K562 (cell line): ENCODE measurements around the gene RPL19. TPM values are rescaled to one million over a fixed set of nuclear protein-coding genes. Genes with fewer than 3 reads are reported as not detected.

Source experiments
- CEBPZ ChIP-seq: fragments of 150-350 bp; IDR thresholded peaks from 2 replicates; pipeline ENCODE4 v1.6.1; 2014; ENCODE audit warnings: low read depth, mild to moderate bottlenecking, low read length, borderline replicate concordance
- DACH1 ChIP-seq: fragments of 450-650 bp; IDR thresholded peaks from 2 replicates; pipeline ENCODE4 v1.6.1; 2018; ENCODE audit not compliant: partially characterized antibody
- GTF3C2 ChIP-seq: IDR thresholded peaks from 3 replicates; pipeline ENCODE4 v1.6.1; 2011; ENCODE audit warnings: borderline replicate concordance, mild to moderate bottlenecking, moderate library complexity; ENCODE audit not compliant: insufficient read length; ENCODE audit errors: extremely low read depth
- HDAC8 ChIP-seq: fragments of 450-650 bp; IDR thresholded peaks from 2 replicates; pipeline ENCODE4 v1.6.1; 2016; ENCODE audit warnings: mild to moderate bottlenecking, missing genetic modification characterization, moderate library complexity, missing compliant biosample characterization
- JUNB ChIP-seq: fragments of 450-650 bp; formaldehyde crosslinking; conservative IDR thresholded peaks from 2 replicates; pipeline ENCODE4 v1.4.0; 2020; ENCODE audit warnings: mild to moderate bottlenecking
- SMAD1 ChIP-seq: fragments of 150-350 bp; IDR thresholded peaks from 2 replicates; pipeline ENCODE4 v1.6.1; 2014; ENCODE audit warnings: low read length, low read depth; ENCODE audit not compliant: partially characterized antibody
- STAT5B ChIP-seq: fragments of 250-450 bp; sonication (Bioruptor Pico); IDR thresholded peaks from 2 replicates; pipeline ENCODE4 v1.8.0; 2021; ENCODE audit warnings: mild to moderate bottlenecking, inconsistent platforms
- polyA plus RNA-seq, 8 experiments: library from polyadenylated mRNA; depleted of rRNA in 4 of 8; stranded (reverse) in 5 of 8; unstranded in 3 of 8; fragments of >200 nt; fragmentation: Nextera tagmentation in 2 of 8; fragmentation: Illumina TruSeq in 1 of 8; extraction: Ambion mirVana in 2 of 8; extraction: Trizol in 1 of 8; gene quantifications; 2 replicates each; pipeline versions ENCODE4 v1.2.1 to v1.2.3, GENCODE V29; 2011 to 2014; ENCODE audit warnings: inconsistent platforms in 1 of 8, missing spikeins in 1 of 8
- total RNA-seq, 7 experiments: library from RNA; depleted of rRNA in 6 of 7; stranded (reverse); fragments of >200 nt in 6 of 7; fragmentation: Illumina TruSeq in 2 of 7; extraction: Trizol in 2 of 7; gene quantifications; 2 replicates each; pipeline versions ENCODE4 v1.2.1 to v1.2.3, GENCODE V29; 2011 to 2021; ENCODE audit warnings: low replicate concordance in 1 of 7
- TF ChIP-seq, protein P1 (sequence below): fragments of 250-450 bp; sonication (Bioruptor Pico); IDR thresholded peaks from 2 replicates; pipeline ENCODE4 v1.4.0; 2020; ENCODE audit warnings: mild to moderate bottlenecking, moderate library complexity
- TF ChIP-seq, protein P2 (sequence below): fragments of 450-650 bp; IDR thresholded peaks from 2 replicates; pipeline ENCODE4 v1.6.1; 2018; ENCODE audit warnings: mild to moderate bottlenecking, low read depth; ENCODE audit not compliant: partially characterized antibody
- TF ChIP-seq, protein P3 (sequence below): sonication (generic); formaldehyde crosslinking; IDR thresholded peaks from 2 replicates; pipeline ENCODE4 v1.9.0; 2022; ENCODE audit warnings: mild to moderate bottlenecking, missing genetic modification reagents
- TF ChIP-seq, protein P4 (sequence below): fragments of 250-450 bp; sonication (Bioruptor Pico); IDR thresholded peaks from 2 replicates; pipeline ENCODE4 v1.5.0; 2021; ENCODE audit warnings: mild to moderate bottlenecking, borderline replicate concordance

Gene RPL19
- total and polyA plus RNA-seq, 9 of the 15 experiments (the other 6 are each of a cell fraction or from before 2014, with no cell fraction given): 2,263 to 4,614 (median 3,727) TPM

DNA sequence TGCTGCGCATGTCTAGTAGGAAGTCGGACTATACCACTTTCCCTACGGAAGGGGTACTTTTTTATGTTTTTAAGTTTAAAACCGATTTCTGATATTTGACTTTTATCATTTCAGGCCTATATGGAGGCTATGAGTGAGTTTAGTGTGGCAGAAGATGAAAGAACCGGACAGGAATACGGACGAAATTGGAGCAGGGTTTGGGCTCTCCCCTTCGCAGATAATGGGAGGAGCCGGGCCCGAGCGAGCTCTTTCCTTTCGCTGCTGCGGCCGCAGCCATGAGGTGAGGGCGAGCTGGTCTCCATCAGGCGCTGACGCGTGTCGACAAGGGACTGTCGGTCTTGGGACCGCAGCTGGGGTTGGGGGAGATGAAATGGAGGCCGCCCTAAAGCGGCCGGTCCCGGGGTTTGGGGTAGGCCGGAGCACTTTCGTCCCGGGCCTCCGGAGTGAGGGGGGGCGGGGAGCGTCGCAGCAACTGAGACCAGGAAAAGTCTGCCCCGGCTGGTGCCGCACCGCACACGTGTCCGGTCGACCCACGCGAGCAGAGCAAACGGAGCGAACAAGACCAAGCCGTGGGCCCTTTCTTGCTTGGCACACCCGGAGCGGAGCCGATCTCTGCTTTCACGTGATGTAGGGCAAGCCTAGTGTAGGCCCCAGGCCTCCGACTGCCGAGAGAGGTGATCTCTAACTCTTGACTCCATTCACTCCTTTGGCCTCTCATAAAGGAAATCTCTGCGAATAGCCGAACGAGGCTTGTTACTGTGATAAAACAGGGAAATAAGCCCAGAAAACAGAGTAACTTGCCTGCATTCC, at the start of gene RPL19 (continued):
- TF ChIP-seq, protein P1, sequence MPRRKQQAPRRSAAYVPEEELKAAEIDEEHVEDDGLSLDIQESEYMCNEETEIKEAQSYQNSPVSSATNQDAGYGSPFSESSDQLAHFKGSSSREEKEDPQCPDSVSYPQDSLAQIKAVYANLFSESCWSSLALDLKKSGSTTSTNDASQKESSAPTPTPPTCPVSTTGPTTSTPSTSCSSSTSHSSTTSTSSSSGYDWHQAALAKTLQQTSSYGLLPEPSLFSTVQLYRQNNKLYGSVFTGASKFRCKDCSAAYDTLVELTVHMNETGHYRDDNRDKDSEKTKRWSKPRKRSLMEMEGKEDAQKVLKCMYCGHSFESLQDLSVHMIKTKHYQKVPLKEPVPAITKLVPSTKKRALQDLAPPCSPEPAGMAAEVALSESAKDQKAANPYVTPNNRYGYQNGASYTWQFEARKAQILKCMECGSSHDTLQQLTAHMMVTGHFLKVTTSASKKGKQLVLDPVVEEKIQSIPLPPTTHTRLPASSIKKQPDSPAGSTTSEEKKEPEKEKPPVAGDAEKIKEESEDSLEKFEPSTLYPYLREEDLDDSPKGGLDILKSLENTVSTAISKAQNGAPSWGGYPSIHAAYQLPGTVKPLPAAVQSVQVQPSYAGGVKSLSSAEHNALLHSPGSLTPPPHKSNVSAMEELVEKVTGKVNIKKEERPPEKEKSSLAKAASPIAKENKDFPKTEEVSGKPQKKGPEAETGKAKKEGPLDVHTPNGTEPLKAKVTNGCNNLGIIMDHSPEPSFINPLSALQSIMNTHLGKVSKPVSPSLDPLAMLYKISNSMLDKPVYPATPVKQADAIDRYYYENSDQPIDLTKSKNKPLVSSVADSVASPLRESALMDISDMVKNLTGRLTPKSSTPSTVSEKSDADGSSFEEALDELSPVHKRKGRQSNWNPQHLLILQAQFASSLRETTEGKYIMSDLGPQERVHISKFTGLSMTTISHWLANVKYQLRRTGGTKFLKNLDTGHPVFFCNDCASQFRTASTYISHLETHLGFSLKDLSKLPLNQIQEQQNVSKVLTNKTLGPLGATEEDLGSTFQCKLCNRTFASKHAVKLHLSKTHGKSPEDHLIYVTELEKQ (CRISPR knock-in tag): no peak
- TF ChIP-seq, protein P2, sequence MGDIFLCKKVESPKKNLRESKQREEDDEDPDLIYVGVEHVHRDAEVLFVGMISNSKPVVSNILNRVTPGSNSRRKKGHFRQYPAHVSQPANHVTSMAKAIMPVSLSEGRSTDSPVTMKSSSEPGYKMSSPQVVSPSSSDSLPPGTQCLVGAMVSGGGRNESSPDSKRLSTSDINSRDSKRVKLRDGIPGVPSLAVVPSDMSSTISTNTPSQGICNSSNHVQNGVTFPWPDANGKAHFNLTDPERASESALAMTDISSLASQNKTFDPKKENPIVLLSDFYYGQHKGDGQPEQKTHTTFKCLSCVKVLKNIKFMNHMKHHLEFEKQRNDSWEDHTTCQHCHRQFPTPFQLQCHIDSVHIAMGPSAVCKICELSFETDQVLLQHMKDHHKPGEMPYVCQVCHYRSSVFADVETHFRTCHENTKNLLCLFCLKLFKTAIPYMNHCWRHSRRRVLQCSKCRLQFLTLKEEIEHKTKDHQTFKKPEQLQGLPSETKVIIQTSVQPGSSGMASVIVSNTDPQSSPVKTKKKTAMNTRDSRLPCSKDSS: no peak
- TF ChIP-seq, protein P3, sequence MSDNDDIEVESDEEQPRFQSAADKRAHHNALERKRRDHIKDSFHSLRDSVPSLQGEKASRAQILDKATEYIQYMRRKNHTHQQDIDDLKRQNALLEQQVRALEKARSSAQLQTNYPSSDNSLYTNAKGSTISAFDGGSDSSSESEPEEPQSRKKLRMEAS: peak; percentile 46
- TF ChIP-seq CEBPZ (no peak), DACH1 (no peak), SMAD1 (peak; percentile 83), JUNB (CRISPR knock-in tag) (no peak), STAT5B (CRISPR knock-in tag) (no peak), HDAC8 (no peak), GTF3C2 (no peak)
- TF ChIP-seq, protein P4, sequence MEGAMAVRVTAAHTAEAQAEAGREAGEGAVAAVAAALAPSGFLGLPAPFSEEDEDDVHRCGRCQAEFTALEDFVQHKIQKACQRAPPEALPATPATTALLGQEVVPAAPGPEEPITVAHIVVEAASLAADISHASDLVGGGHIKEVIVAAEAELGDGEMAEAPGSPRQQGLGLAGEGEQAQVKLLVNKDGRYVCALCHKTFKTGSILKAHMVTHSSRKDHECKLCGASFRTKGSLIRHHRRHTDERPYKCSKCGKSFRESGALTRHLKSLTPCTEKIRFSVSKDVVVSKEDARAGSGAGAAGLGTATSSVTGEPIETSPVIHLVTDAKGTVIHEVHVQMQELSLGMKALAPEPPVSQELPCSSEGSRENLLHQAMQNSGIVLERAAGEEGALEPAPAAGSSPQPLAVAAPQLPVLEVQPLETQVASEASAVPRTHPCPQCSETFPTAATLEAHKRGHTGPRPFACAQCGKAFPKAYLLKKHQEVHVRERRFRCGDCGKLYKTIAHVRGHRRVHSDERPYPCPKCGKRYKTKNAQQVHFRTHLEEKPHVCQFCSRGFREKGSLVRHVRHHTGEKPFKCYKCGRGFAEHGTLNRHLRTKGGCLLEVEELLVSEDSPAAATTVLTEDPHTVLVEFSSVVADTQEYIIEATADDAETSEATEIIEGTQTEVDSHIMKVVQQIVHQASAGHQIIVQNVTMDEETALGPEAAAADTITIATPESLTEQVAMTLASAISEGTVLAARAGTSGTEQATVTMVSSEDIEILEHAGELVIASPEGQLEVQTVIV (CRISPR knock-in tag): no peak
